ENCODE measurements around the gene AIDA. TPM values are rescaled to one million over a fixed set of nuclear protein-coding genes. Genes with fewer than 3 reads are reported as not detected.

The AIDA gene
- total and polyA plus RNA-seq, 2 donors (not counting 1 experiment from before 2014, with no cell fraction given), result 67.9 to 153 TPM

DNA sequence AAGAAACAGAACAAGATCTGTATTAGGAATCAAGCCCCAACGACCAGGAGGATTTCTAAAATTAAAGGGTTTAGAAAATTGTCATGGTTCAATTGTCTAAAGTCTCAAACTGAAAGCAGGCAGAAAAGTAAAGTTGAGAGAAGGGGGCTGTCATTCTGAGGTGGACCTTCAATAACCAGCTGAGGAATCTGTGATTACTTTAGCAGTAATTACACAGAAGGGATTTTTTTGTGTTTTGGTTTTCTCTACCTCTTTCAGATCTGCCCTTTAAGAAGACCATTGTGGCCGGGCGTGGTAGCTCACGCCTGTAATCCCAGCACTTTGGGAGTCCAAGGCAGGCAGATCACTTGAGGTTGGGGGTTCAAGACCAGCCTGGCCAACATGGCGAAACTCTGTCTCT is 17.4 kb downstream of the AIDA start:
- H3K79me2 ChIP-seq (ENCODE audit: control insufficient read depth, insufficient read depth, low read length), result peaks cover 17% of the 10 kb centered on the region

GRCh38 chr1:222691016-222691415 is 21.3 kb downstream of the AIDA start:
- DNase-seq (ENCODE audit: low read depth in 2 of 2), result no peak
- H3K36me3 ChIP-seq (ENCODE audit: control insufficient read depth, insufficient read depth, low read length), result no peaks in the 10 kb centered on the region
- no peak overlapping the region for H3K4me2 ChIP-seq (ENCODE audit: extremely low read depth, insufficient read depth, low read length)
- H3K27ac ChIP-seq (ENCODE audit: insufficient read depth, low read length), result no peak overlapping the region
- H2AFZ ChIP-seq (ENCODE audit: low read length), result no peak overlapping the region
- no peaks in the 10 kb centered on the region for H3K4me1 ChIP-seq (ENCODE audit: control insufficient read depth, extremely low read depth, insufficient read depth, low read length)
- H3K27me3 ChIP-seq (ENCODE audit: control insufficient read depth, insufficient read depth, low read length), result no peaks in the 10 kb centered on the region
- no peak overlapping the region for H3K4me3 ChIP-seq (replicated peaks in 1 of 4; ENCODE audit: control extremely low read depth in 1 of 4, insufficient read depth in 1 of 4, low read depth in 3 of 4, low read length in 4 of 4)
- no peak overlapping the region for H3K9ac ChIP-seq (ENCODE audit: insufficient read depth, low read length)
- no peaks in the 10 kb centered on the region for H3K9me3 ChIP-seq (ENCODE audit: control insufficient read depth, insufficient read depth, low read depth, low read length)
- no peaks in the 10 kb centered on the region for H4K20me1 ChIP-seq (ENCODE audit: control insufficient read depth, extremely low read depth, insufficient read depth, low read length)
- TF ChIP-seq EZH2 (IDR thresholded peaks at IDR 0.05; ENCODE audit: low read length, missing control alignments), result no peak
- TF ChIP-seq, protein P1, sequence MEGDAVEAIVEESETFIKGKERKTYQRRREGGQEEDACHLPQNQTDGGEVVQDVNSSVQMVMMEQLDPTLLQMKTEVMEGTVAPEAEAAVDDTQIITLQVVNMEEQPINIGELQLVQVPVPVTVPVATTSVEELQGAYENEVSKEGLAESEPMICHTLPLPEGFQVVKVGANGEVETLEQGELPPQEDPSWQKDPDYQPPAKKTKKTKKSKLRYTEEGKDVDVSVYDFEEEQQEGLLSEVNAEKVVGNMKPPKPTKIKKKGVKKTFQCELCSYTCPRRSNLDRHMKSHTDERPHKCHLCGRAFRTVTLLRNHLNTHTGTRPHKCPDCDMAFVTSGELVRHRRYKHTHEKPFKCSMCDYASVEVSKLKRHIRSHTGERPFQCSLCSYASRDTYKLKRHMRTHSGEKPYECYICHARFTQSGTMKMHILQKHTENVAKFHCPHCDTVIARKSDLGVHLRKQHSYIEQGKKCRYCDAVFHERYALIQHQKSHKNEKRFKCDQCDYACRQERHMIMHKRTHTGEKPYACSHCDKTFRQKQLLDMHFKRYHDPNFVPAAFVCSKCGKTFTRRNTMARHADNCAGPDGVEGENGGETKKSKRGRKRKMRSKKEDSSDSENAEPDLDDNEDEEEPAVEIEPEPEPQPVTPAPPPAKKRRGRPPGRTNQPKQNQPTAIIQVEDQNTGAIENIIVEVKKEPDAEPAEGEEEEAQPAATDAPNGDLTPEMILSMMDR (conservative IDR thresholded peaks at IDR 0.05 in 1 of 2, IDR thresholded peaks at IDR 0.05 in 1 of 2; ENCODE audit: low read depth in 1 of 2, low read length in 2 of 2), result no peak
- peaks cover 9% of the 10 kb centered on the region for H3K79me2 ChIP-seq (ENCODE audit: control insufficient read depth, insufficient read depth, low read length)

More for the DNA sequence above, 17.4 kb downstream of the AIDA start:
- TF ChIP-seq, protein P1 (conservative IDR thresholded peaks at IDR 0.05 in 1 of 2, IDR thresholded peaks at IDR 0.05 in 1 of 2; ENCODE audit: low read depth in 1 of 2, low read length in 2 of 2), result no peak
- TF ChIP-seq EZH2 (IDR thresholded peaks at IDR 0.05; ENCODE audit: low read length, missing control alignments), result no peak
- Histone ChIP-seq H3K27me3 (ENCODE audit: control insufficient read depth, insufficient read depth, low read length) (no peaks in the 10 kb centered on the region), H3K9me3 (ENCODE audit: control insufficient read depth, insufficient read depth, low read depth, low read length) (no peaks in the 10 kb centered on the region), H4K20me1 (ENCODE audit: control insufficient read depth, extremely low read depth, insufficient read depth, low read length) (no peaks in the 10 kb centered on the region), H3K4me3 (replicated peaks in 1 of 4; ENCODE audit: control extremely low read depth in 1 of 4, insufficient read depth in 1 of 4, low read depth in 3 of 4, low read length in 4 of 4) (no peak overlapping the region), H3K36me3 (ENCODE audit: control insufficient read depth, insufficient read depth, low read length) (no peaks in the 10 kb centered on the region), H3K4me2 (ENCODE audit: extremely low read depth, insufficient read depth, low read length) (no peak overlapping the region), H3K4me1 (ENCODE audit: control insufficient read depth, extremely low read depth, insufficient read depth, low read length) (no peaks in the 10 kb centered on the region), H2AFZ (ENCODE audit: low read length) (no peak overlapping the region), H3K27ac (ENCODE audit: insufficient read depth, low read length) (no peak overlapping the region), H3K9ac (ENCODE audit: insufficient read depth, low read length) (no peak overlapping the region)
- no peak for DNase-seq (ENCODE audit: low read depth in 2 of 2)

DNA sequence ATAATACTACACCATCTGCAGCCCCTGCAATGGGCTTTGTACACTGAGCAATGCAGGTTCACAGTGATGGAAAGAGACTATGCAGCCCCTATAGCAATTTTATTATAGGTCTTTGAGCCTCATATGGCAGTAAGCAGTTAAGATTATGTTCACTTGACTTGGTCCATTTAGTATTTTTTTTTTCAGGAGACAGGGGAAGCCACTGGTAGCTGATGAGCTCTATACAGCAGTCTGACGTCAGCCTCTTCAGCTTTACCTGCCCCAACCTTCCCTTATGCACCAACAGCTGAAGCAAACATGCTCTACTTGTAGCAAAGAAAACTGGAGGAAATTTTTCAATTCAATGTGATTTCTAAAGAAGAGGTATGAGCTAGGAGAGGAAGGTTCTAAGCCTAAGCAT is 32.2 kb downstream of the AIDA start:
- DNase-seq (ENCODE audit: low read depth in 2 of 2), result no peak
- no peak overlapping the region for H2AFZ ChIP-seq (ENCODE audit: low read length)
- H3K27ac ChIP-seq (ENCODE audit: insufficient read depth, low read length), result no peak overlapping the region
- no peak overlapping the region for H3K4me3 ChIP-seq (replicated peaks in 1 of 4; ENCODE audit: control extremely low read depth in 1 of 4, insufficient read depth in 1 of 4, low read depth in 3 of 4, low read length in 4 of 4)
- H3K9ac ChIP-seq (ENCODE audit: insufficient read depth, low read length), result no peak overlapping the region
- TF ChIP-seq, protein P1 (conservative IDR thresholded peaks at IDR 0.05 in 1 of 2, IDR thresholded peaks at IDR 0.05 in 1 of 2; ENCODE audit: low read depth in 1 of 2, low read length in 2 of 2), result no peak
- TF ChIP-seq EZH2 (IDR thresholded peaks at IDR 0.05; ENCODE audit: low read length, missing control alignments), result no peak
- H4K20me1 ChIP-seq (ENCODE audit: control insufficient read depth, extremely low read depth, insufficient read depth, low read length), result no peaks in the 10 kb centered on the region
- H3K4me2 ChIP-seq (ENCODE audit: extremely low read depth, insufficient read depth, low read length), result no peak overlapping the region
- H3K79me2 ChIP-seq (ENCODE audit: control insufficient read depth, insufficient read depth, low read length), result no peaks in the 10 kb centered on the region
- no peaks in the 10 kb centered on the region for H3K36me3 ChIP-seq (ENCODE audit: control insufficient read depth, insufficient read depth, low read length)
- H3K27me3 ChIP-seq (ENCODE audit: control insufficient read depth, insufficient read depth, low read length), result no peaks in the 10 kb centered on the region
- H3K4me1 ChIP-seq (ENCODE audit: control insufficient read depth, extremely low read depth, insufficient read depth, low read length), result no peaks in the 10 kb centered on the region
- no peaks in the 10 kb centered on the region for H3K9me3 ChIP-seq (ENCODE audit: control insufficient read depth, insufficient read depth, low read depth, low read length)

Measured in fibroblast of lung (primary cell).